ENCODE results near the gene SEC14L3.

DNA sequence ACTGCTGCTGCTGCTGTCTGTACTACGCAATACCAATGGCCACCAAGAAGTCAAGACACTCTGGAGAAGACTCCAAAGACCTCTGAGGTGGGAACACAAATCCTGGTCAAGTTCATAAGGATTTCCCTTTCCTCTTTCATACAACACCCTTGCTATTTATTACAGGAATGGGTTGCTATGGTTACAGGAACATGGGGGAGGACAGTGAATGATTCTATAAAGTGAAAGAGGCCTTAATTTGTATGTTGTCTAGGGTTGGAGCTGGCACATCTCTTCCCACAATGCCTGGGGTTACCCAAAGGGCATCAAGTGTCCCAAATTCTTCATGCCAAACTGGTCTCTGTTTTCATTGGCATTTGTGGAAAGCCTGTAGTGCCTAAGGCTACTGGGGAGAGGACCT is 11.4 kb upstream of the SEC14L3 start:
- TF ChIP-seq EZH2 (IDR thresholded peaks at IDR 0.05; ENCODE audit: borderline replicate concordance, low read depth, low read length, severe bottlenecking) = no peak
- no peak for TF ChIP-seq CTCF (IDR thresholded peaks at IDR 0.05; ENCODE audit: extremely low read depth in 1 of 2, insufficient read depth in 1 of 2, low read depth in 1 of 2, low read length in 2 of 2)
- no peak for TF ChIP-seq POLR2A (IDR thresholded peaks at IDR 0.05; ENCODE audit: low read depth, low read length)
- TF ChIP-seq POLR2AphosphoS5 (IDR thresholded peaks at IDR 0.05; ENCODE audit: insufficient read depth, low read depth, low read length) = no peak
- TF ChIP-seq, protein P1, sequence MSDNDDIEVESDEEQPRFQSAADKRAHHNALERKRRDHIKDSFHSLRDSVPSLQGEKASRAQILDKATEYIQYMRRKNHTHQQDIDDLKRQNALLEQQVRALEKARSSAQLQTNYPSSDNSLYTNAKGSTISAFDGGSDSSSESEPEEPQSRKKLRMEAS (IDR thresholded peaks at IDR 0.05; ENCODE audit: insufficient read depth, insufficient read length) = no peak
- no peak for TF ChIP-seq FOS (IDR thresholded peaks at IDR 0.05; ENCODE audit: borderline replicate concordance, insufficient read depth, low read length)
- TF ChIP-seq GATA2 (IDR thresholded peaks at IDR 0.05; ENCODE audit: insufficient read depth, insufficient read length, low read depth, low read length) = no peak
- TF ChIP-seq MYC (IDR thresholded peaks at IDR 0.05; ENCODE audit: low read depth, low read length) = no peak
